SIG-M5 treated with dmso at 0.1 percent for 504 hours (cell line): ENCODE measurements around the gene AASDHPPT.
"Not testable (repeated sequence)": the region's sequence is repeated elsewhere in the genome, so short reads cannot be mapped to it uniquely, and the experiment has no call there.

Source experiments
- DNase-seq: peaks from one replicate; lab custom pipeline; 2025; ENCODE audit not compliant: unreplicated experiment; lab: John Stamatoyannopoulos, UW

AASDHPPT gene, protein sequence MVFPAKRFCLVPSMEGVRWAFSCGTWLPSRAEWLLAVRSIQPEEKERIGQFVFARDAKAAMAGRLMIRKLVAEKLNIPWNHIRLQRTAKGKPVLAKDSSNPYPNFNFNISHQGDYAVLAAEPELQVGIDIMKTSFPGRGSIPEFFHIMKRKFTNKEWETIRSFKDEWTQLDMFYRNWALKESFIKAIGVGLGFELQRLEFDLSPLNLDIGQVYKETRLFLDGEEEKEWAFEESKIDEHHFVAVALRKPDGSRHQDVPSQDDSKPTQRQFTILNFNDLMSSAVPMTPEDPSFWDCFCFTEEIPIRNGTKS

DNA sequence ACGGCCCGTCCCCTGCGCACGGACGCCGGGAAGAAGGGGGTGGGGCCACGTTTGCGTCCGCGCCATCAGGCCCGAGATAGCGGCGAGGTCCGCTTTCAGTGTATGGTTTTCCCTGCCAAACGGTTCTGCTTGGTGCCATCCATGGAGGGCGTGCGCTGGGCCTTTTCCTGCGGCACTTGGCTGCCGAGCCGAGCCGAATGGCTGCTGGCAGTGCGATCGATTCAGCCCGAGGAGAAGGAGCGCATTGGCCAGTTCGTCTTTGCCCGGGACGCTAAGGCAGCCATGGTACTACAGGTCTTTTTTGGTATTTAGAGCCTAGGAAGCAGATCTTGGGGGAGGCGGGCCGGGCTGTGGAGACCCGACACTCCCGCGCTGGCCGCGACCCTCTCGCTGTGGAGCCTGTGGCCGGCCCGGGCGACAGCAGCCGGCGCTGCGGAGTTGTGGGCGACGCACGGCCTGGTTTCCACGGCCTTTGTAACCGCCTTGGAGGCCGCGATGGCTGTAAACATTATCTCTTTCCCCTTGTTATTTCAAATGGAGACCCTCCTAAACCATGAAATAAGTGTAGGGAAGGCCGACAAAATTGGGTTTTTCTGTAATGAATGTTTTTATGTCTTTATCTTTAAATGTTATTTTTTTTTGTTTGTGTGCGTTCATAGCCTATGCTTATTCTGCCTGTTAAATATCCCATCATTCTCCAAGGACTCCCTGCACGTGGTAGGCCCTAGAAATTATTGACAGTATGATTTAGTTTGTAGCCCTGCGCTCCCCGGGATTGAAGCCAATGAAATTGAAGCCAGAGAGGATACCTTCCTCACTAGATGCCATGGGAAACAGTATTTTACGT is at the start of gene AASDHPPT:
Gene AASDHPPT (plus strand): TSS at position 54 of the 847 bp plus-strand sequence. CDS start 49 bp downstream, at position 103.
- DNase-seq, result peak; percentile 62

DNA sequence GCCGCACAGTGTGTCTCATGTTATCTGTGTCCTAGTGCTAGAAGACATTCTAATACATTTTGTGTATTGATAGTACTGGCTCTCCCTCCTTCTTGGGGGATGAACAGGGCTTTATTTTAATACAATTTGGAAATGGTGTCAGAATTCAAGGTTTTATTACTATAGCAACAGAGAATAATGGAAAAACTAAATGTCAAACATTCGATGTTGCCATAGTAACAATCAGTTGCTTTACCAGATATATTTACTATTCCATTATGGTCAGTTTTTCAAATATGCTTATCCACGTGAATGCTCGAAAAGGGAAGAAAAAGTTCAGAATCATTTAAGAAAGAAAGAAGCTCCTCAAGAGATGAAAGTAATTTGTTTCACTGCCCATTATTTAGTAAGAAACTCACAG is 46.9 kb upstream of the AASDHPPT start:
- DNase-seq, result no peak

DNA sequence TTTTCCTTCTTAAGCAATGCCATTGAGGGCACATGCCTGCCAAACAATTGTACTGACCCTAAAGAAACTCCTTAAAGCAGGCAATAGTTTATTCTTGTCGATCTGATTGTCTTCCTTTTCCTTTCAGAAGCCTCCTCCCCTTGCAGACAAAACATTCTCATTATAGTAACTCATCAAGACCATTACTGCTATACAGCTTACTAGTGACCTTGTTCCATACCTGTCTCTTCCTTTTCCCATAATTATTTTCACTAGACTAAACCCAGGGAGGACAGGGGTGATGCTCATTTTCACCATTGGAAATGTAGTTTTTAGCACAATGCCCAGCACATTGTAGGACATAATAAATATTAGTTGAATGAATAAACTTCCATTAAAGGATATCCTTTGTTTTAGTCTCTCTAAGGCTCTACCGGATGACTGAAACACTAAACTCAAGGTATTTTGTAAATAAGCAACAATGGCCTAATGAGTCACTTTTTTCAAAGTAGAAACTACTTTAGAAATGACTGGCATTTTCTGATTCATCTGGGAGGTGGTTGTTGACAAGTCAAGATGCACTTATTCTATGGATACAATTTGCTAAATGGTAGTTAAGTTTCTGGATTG is 46.2 kb upstream of the AASDHPPT start:
- no peak for DNase-seq

DNA sequence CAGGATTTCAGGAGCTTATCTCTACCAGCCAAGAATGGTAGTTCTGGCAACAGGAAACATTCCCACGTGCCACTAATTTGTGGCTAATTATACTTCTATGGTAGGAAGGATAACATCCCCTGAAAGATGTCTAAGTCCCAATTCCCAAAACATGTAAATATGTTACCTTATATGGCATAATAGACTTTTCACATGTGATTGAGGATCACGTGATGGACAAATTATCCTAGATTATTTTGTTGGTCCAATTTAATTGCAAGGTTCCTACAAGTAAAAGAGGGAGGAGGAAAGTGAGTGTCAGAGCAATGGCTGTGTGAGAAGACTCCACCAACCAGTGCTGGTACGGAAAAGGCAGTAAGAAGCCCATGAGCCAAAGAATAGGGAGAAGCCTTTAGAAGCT is 45.5 kb upstream of the AASDHPPT start:
- DNase-seq, result no peak

DNA sequence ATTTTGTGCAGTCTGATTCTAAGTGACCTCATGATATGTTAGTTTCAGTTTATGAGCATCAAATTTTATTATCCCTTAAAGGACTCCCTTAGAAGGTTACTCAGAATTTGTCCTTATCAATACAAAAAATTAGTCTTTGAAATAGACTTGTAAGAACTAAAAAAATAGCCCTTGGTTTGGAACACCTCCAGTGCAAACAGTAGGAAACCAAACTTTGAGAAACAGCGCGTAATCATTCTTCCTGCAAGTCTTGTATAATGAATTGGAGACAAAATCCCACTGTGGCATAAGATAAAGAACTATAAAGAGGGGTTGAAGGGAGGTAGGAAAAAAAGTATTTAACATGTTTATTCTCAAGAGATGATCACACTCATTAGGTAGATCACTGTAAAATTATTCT is 44.6 kb upstream of the AASDHPPT start:
- DNase-seq, result no peak

DNA sequence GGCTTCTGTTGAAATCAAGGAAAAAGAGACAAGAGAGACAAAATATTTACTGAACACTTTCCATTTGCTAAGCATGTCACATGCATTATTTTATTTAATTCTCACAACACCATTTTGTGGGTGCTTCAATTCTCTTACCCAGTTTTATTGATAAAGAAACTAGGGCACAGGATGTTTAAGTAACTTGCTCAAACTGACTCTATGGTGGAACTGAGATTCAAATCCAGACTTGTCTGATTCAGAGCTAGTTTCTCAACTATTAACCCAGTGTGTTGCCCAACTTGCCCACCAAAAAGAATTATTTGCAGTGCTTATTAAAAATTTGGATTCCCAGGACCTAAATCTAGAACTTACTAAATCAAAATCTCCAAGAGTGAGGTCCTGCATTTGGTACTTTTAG is 33.9 kb upstream of the AASDHPPT start:
- no peak for DNase-seq

DNA sequence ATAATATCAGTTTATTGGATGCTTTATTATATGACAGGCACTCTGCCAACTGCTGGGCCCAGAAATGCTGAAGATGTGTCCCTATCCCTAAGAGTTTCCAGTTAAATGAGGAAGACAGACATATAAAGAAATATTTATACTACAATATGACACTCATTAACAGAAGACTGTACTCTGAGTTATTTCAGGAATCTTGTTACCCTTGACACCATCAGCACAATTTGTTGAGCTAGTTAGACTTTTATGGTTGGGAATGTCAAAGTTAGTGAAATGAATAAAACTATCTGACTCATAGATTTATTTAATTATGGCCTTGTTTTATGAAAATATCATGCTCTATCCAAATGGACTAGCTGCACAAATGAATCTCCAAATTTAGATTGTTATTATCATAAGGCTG is 29.8 kb upstream of the AASDHPPT start:
- DNase-seq, result no peak

DNA sequence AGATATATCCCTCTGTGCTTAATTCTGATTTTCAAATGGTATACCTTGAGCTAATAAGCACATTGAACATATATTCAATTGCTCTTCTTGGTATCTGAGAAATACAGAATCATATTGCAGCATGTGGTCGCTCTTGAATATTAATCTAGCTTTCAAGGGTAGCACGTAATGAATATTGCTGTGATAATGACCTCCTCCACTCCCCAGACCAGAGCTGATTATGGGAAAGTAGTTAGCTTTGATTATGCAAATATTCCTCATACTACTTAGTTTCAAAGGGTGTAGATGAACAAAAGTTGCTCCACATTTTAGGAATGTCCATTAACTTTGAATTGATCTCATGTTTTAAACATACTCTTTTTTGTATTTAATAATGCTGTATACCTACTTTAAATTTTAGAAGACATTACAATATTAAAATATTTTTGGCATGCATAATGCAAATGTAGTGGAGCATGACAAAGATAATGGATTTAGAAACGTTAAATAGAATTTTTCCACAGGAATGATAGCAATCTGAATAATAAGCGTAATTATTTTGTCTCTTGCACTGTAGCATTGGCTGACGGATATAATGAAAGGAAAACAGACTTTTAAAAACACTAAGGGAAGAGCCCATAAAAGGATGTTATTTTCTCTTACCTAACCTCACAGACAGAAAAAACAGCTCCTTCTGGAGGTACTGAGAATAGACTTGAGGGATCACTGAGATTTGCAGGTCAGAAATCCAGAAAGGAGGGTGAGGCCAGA is 27.6 kb upstream of the AASDHPPT start:
- DNase-seq, result no peak

DNA sequence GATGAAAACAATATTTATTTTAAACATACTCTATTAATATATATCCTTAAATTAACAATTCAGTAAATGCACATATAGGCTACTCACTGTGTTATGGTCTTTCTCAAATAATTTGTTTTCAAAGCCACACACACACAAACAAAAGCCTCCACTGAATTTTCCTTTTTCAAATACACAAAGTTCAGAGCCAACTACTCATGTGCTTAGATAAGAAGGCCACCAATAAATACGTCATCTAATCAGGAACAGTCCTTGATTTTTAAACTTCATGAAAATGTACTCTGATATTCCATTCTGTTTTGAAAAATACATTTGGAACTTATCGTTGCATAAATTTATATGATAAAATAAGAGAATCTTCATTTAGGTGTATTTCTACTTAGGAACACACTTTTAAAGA is 26.4 kb upstream of the AASDHPPT start:
- DNase-seq, result no peak

DNA sequence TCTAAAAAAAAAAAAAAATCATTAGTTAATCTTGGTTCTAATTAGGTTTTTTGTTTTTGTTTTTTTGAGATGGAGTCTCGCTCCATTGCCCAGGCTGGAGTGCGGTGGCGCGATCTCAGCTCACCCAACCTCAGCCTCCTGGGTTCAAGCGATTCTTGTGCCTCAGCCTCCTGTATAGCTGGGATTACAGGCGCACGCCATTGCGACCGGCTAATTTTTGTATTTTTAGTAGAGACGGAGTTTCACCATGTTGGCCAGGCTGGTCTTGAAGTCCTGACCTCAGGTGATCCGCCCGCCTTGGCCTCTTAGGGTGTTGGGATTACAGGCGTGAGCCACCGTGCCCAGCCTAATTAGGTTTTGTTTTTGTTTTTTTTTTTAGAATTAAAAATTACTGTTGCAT is 19.1 kb upstream of the AASDHPPT start:
- not testable (repeated sequence) for DNase-seq

DNA sequence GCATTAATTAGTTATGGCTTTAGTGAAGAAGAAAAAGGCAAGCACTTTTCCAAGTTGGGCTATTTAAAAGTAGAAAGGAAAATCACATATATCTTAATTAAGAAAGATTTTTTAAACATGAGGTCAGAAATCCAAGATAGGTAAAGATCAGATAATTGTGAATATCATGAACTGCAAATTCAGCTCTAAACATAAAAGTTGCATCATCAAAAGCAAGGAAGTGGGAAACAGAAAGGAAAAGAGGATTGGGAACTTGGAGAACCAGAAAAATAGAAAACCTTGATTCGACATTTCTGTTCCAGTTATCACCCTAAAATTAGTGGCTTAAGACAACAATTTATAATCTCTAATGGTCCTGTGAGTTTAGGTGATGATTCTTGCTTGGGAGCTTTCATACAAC is 17.8 kb upstream of the AASDHPPT start:
- DNase-seq, result no peak

DNA sequence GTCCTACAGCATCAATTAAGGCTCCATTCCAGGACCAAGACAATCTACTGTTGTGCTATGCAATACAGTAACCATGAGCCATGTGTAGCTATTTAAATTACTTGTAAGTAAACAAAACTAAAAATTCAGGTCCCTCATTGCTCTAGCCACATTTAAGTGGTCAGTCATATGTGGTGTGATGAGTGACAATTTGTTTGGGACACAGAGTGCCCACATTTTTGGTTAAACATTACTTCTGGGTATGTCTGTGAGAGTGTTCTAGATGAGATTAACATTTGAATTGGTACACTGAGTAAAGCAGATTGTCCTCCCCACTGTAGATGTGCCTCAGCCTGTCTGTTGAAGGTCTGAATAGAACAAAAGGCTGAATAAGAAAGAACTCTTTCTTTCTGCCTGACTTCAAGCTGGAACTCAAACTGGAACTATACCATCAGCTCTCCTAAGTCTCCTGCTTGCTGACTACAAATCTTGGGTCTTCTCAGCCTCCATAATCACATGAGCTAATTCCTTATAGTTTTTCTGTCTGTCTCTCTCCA is 16.1 kb upstream of the AASDHPPT start:
- DNase-seq, result no peak

DNA sequence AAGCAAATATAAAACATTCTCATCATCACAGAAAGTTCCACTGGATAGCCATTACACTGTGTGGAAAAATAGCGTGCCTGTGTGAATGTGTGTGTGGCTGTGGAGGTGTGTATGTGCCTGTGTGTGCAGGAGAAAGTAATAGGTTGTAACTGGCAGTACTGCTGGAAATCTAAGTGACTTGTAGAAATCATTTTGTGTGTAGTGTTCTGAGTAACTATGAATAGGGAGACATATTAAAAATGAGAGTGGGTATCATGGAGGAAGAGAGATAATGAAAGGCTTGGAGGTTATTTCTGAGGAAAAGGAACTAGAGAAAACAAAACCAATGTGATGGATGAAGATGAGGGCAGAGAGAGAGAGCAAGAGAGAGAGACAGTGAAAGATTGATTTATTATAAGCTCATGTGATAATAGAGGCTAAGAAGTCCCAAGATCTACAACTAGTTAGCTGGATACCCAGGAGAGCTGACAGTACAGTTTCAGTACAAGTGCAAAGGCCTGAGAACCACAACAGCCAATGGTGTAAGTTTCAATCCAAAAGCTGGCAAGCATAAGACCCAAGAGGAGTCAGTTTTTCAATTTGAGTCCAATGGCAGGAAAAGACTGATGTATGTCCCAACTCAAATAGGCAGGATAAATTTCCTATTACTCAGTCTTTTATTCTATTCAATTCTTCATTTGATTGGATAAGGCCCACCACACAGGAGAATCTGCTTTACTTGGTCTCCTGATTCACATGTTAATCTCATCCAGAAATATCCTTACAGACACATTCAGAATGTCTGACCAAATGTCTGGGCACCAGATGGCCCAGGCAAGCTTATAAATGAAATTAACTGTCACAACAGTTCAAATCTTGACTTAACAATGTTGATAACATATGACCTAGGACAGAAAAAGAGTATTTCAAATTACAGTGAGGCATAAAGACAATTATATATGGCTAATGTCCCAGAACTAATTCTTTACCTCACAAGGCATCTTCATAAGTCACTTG is 15.2 kb upstream of the AASDHPPT start:
- DNase-seq, result no peak

DNA sequence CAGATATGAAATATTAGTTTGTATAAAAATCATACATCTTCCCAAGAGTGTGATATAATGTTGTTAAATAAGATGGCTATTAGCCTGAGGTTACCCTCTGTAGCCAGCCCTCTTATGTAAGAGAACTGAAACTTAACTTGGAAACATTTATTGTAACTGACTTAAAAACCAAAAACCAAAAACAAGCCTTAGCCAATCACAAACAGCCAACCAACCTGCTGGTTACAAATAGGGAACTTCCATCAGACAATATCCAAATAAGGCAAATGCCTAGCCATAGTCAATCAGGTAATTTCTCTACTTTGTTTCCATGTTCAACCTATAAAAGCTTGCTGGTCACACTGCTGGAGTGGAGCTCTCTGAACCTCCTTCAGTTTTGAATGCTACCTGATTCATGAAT is 14.5 kb upstream of the AASDHPPT start:
- DNase-seq, result peak; percentile 5

DNA sequence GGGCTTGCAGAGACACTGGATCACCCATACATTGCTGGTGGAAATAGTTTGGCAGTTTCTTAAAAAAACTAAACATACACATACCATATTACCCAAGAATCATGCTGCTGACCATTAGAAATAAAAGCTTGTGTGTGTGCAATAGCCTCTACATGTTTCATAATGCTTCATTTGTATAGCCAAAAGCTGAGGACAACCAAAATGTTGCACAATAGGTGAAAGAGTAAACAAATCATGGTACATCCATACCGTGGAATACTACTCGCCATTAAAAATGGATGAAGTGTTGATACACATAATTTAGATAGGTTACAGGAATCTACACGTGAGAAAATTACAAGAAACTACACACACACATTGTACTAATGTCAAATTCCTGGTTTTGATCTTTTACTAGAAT is 6.9 kb upstream of the AASDHPPT start:
- no peak for DNase-seq

DNA sequence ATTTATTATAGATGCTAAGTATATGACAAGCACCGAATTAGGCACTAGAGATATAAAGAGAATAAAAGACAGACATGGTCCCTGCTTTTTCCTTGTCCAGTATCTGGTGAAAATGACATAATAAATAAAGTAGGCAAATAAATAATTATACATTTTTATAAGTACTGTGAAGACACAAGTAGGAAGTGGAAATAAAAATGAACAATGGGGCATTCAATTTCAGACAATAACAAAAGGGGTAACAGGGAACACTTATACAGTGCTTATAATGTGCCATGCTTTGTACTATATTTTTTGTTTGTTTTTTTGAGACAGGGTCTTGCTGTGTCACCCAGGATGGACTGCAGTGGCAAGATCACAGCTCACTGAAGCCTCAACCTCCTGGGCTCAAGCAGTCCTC is 4.7 kb upstream of the AASDHPPT start:
- DNase-seq, result no peak

DNA sequence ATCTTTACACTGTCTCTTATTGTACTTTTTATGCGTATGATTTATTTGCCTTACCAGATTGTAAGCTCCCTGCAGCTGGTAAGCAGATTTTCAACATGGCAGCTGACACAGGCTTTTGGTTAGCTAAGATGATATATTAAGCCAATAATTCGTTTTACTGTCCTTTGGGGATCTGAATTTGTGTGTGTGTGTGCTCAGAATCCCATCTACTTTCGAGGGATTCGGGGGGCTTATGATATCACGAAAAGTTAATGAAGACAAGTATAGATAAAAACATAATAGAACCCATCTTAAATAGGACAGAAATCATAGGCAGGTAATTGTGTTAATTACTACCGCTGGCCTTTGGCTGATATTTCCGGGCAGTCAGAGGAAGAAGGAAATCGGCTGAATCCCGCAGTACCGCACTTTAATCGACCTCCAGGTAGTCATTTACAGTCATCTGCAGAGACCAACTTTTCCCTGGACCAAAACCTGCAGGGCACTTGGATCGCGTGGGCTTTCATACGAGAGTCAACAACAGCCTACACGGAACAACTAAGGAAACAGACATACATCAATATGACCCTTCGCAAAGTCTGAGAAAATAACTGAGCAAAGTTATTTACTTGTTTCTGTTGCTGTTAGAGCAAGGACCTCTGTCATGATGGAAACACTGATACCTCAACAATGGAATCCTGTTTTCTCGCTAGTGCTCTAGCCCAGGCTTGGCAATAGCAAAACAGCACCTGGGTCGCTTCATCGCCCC is 1.1 kb upstream of the AASDHPPT start:
- DNase-seq, result no peak

DNA sequence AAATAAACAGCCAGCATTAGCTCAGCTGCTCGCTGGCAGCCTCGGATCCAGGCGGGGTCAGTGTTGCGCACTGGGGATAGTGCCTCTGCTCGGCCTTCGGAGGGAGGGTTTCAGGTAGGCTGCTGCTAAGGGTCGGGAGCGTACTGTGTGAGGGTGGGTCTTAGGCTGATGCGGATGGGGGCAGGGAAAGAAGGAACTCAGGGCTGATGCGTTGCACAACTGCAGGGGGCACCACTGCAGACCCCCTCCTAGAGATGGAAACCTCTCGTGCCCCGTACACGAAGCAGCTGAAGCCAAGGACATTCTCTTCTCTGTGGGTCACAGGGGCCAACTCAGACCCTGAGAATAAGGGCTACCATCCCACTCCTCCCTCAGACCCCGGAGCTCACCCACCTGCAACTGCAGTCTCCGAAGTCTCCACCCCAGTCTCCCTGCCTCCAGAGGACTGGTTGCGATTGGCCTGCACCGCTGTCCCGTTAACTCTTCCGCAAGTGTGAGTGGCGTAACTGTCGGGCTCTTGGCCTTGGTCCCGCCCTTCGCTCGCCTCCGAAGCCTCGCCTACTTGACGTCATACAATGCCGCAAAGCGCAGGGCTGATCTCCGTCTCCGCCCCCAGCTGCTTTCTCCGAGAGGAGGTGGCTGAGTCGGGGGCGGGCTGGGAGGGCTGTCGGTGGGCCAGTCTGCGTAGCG is 398 bp upstream of the AASDHPPT start, which contains the start of gene KBTBD3:
Gene KBTBD3 (minus strand): TSS at position 429 of the 690 bp plus-strand sequence. CDS start 18,250 bp downstream, outside the sequence.
- DNase-seq, result peak; percentile 96
